DMS 273 (cell line): ENCODE data around the gene P4HA2.
A peak's percentile ranks its signal among the peaks of the same experiment; 100 is the strongest.

ENCODE experiments used
- DNase-seq: peaks from one replicate; lab custom pipeline; 2025; ENCODE audit not compliant: unreplicated experiment; lab: John Stamatoyannopoulos, UW

P4HA2 gene

DNA sequence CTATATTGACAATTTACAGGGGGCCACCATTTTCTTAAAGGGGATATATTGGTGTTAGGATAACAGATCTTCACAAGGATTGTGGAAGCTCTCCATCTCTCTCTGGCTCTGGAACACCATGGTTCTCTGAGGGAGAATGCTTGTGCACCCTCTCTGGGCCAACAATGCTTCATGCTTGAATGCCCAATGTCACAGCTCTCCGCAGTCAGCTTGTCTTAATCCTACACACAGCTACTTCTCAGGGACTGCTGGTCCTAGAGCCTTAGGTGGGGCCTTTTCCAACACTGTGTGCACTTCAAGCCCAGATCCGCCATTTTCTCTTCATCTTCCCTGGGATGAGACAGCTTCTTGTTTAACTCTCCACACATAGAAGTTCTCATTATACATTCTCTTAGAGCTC is 22.9 kb upstream of the P4HA2 start:
- no peak for DNase-seq

DNA sequence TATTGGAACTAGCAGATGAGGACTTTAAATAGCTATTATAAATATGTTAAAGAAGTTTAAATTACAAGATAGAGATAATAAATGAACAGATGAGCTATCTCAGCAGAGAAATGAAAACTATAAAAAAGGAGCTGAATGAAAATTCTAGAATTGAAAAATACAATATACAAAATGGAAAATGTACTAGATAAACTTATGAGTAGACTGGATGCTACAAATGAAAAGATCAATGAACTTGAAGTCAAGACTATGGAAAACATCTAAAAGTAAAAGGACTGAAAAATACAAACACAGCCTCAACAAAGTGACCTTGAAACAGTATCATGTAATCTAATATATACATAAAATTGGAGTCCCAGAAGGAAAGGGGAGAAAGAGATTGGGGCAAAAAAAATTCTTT is 19.2 kb upstream of the P4HA2 start:
- no peak for DNase-seq

DNA sequence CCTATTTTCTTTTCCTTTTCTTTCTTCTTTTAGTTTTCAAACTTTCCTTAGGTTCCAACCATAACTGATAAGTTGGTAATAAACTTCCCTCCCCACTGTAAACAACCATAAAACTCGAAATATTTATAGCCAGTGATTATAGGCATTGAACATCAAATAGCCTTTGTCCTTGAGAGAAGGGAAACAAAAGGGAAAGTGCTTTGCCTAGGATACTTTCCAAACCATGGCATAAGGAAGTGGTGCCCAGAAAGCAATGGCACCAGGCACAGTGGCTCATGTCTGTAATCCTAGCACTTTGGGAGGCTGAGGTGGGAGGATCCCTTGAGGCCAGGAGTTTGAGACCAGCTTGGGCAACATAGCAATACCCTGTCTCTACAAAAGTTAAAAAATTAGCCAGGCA is 17.9 kb upstream of the P4HA2 start:
- DNase-seq: no peak

DNA sequence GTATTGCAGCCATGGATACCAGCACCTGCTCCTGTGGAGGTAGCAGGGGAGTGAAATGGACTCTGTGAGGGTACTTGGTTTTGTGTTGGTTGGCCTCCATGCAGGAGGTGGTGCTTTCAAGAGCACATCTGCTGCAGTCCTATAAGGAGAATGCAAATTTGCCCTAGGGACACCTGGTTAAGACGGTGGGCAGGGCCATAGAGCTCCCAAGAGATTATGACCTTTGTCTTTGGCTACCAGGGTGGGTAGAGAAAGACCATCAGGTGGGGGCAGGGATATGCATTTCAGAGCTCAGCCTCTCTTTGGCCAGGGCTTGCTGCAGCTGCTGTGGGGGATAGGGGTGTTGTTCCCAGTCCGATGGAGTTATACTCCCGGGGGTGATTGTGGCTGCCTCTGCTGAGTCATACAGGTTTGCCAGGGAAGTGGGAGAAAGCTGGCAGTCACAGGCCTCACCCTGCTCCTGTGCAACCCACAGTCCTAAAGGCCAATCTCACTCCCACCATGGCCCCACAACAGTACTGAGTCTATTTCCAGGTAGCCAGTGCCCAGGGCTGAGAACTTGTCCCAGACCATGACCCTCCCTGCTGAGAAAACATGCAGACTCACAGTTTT is 15.8 kb upstream of the P4HA2 start:
- DNase-seq: no peak

DNA sequence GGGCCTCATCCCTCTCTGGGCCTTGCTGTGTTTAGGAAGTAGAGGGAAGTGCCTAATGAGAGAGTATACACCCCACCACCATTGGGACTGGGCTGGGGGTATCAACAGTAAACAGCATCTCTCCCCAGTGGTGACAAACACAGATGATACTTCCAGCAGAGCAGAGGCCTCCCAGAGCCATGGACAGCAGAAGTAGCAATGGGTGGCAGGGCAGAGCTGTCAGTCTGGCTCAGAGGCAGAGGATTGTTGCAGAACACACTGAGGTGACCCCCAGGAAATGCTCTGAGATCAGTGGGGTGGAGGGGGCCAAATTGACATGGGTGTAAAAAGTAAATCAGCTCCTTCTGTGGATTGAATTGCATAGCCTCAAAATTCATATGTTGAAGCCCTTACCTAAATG is 12.1 kb upstream of the P4HA2 start:
- no peak for DNase-seq

DNA sequence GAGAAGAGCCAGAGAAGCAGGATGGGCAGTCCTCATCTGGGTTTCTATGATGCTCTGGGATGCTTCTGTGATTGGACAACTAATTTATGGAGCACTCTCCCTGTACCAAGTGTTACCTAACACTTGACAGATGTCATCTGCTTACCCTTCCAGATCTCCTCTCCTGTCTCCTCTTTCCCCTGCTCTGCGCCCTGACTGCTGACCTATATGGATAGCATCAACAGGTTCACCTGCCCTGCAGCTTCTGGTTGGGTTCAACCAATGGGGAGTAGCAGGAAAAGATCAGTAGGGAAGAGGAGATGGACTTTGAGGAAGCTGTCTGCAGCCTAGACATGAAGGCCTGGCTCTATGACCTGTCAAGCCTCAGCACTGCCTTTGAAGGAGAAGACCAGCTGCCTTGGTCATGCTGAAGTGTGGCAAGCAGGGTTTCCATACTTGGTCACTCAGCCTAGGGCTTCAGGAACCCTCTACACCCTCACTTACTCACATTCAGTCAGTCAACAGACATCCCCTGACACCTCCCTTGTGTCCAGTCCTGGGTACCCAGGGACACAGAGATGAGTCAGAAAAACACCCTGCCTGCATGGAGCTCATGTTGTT is 11.3 kb upstream of the P4HA2 start:
- DNase-seq: no peak

DNA sequence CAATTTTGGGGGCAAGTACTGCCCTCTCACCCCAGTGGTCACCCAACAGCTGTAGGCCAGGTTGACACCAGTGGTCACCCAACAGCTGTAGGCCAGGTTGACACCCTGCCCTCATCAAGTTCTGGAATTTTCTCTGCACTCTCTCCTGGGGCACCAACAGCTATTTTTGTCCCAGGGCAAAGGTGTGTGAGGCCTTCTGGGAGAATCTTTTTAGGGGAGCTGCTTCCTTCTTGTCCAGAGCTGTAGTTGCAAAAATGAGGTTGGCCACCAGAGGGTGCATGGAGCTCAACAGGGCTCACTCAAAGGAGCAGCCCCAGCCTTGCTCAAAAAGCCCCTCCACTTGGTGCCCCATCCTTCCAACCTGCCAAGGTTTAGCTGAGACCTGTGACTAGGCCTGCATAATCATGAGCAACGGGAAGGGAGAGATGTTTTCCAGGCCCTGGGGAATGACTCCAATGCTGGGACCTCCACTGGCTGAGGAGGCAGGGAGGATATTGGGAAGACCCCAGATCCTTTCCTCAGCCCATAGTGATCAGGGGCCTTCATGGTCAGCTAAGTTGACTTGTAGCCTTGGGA is 10.6 kb upstream of the P4HA2 start:
- DNase-seq: peak; percentile 88

DNA sequence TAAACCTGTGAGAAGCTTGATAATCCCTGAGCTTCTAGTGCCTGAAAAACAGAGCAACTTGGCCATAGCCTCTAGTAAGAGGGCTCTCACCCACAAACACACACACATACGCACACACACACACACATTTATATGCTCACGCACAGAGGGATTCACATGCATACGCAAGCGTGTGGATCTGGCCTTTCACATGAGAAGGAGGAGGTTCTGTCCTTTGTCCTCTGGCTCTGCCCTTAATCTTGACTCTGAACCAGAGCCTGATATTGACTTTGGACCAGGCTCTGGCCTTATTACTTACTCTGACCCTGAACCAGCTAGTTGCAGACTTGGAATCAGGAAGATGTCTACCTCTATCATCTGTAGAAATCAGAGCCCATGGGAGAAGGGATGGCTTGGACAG is 10.0 kb upstream of the P4HA2 start:
- no peak for DNase-seq

DNA sequence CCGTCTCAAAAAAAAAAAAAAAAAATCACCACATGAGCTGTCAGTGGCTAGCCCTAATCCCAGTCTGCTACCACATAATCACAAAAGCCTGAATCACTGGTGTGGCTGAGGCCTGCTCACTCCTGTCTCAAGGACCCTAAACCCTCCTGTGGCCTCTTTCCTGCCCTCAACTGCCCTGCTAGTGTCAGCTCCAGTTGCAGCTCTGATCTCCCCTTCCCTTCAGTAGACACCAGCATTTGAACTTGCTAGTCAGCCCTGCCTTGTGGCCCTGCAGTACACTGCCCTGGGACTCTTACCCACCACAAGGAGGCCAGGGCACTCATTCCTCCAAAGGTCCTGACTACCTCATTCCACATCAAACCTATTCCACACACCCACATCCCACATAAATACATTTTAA is 9.5 kb upstream of the P4HA2 start:
- no peak for DNase-seq

DNA sequence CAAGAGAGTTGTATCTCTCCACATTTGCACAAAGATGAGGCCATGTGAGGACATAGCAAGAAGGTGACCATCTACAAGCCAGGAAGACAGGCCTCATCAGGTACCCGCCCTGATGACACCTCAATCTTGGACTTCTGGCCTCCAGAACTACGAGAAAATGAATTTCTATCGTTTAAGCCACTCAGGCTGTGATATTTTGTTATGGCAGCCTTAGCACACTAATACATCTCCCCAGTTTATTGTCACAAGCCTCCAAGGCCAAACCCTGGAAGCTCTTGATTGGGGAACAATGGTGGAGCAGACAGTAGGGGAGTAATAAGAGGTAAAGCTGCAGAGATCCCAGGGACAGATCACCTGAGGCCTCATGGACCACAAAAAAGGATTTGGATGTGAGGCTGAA is 7.7 kb upstream of the P4HA2 start:
- DNase-seq: no peak

DNA sequence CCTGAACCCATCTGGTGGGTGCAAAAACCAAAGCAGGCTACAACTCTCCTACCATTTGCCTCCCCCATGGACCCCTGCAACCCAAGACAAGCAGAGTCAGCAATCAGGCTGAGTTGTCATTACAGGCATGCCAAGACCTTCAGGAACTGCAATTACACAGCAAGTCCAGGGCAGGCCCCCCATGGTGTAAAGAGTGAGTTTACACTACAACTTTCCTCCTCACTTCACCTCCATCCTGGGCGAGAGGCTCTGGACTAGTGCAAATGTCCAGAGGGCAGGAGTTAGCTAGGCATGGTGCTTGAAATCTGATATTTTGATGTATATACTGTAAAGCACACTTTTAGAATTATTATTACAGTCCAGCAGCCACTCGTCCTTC is 7.0 kb upstream of the P4HA2 start:
- no peak for DNase-seq

DNA sequence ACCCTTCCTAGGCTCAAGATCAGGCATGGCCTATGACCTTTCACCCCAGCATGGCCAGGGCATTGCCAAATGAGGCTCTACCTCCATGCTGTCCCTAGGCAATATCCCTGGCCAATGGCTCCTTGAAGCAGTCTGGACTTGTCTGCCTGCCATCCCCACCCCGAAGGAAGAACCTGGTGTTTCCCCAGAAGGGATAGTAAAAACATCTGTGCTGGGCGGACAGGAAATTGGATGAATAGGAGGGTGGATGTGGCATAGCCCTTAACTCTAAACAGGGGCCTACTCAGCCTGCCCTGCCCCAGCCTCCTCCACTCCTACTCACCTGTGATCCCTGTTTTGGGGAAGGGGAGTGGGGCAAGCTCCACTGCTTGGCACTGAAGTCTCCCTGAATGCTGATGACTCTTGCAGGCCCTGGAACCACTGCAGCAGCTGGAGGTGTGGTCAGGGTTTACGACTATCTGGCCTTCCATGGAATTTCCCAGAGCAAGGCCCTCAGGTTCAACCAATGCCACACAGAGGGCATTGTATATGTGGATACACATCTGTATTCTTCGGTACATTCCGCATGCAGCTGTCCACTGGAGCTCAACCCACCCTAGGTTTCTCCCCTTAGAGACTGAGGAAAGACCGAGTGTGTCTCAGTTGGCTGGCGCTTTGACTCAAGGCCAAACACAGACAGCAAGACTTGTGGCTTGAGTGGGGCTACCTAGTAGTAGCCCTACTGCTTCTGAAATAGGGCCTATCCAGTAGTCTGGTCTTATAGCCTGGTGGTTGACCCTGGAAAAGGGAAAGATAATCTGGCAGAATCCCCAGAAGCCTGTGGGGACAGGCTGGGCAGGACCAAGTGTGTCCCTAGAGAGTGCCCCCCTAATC is 6.4 kb upstream of the P4HA2 start:
- no peak for DNase-seq

DNA sequence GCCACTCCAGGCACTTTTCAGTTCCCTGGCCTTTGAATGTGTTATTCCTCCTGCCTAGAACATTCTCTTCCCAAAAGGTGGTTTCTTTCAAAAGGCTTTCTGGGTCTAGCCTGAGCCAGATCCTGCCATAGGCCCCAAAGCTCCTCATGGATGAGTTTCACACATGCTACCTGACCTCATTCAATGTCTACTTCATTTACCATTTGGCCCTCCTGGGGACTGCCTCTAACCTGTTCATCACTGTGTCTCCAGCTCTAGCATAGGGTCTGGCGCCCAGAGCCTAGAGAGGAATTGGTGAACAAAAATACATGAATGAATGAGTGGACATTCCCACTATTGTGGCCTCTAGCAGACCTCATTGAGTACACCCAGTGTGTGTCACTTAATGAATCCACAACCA is 5.4 kb upstream of the P4HA2 start:
- DNase-seq: no peak

DNA sequence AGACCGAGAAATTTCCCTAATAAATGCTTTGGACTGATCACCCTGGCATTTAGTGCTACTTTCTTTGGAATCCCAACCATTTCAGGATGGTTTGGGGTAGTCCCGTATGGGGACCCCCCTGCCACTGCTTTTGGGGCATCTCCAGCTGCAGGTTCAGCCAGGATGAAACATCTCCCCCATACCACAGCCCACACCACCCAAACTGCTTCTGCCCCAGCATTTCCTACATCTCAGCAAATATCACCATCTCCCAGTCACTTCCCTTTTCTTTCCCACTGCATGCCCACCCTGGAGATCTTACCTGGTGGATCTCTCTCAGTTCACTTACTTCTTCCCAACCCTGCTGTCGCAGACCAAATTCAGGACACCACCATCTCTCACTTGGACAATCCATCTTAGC is 4.8 kb upstream of the P4HA2 start:
- no peak for DNase-seq

DNA sequence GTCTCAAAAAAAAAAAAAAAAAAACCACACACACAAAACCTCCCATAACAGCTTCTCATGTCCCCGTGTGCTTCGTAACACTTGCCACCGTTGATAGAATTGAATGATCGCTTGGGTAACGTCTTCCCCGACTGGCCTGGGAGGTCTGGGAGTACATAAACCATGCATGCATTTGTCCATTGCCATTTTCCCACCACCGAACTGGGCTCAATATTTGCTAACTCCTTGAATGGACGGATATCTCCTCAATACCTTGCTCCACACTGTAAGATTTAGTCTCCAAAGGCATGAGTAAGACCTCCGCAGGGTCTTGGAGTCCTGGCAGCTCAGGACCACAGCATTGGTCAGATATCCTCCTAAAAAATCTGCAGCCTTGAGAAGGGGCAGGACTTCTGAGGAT is 3.2 kb upstream of the P4HA2 start:
- DNase-seq: no peak

DNA sequence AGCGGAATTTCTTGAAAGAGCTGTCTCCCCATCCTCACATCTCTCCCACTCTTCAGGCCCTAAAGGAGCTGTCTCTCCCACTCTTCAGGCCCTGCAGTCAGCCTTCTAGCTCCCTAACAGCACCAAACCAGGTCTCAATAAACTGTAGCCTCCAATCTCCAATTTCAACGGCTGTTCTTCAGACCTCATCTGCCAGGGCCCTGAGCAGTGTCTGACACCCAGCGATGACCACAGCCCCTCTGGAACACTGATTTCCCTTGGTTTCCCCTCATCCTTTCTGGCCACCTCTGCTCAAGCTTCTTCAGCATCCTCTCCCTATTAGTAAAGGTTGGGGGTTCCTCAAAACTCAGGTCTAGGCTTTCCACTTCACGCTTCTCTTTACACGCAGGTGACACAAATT is 1.6 kb upstream of the P4HA2 start:
- DNase-seq: no peak

DNA sequence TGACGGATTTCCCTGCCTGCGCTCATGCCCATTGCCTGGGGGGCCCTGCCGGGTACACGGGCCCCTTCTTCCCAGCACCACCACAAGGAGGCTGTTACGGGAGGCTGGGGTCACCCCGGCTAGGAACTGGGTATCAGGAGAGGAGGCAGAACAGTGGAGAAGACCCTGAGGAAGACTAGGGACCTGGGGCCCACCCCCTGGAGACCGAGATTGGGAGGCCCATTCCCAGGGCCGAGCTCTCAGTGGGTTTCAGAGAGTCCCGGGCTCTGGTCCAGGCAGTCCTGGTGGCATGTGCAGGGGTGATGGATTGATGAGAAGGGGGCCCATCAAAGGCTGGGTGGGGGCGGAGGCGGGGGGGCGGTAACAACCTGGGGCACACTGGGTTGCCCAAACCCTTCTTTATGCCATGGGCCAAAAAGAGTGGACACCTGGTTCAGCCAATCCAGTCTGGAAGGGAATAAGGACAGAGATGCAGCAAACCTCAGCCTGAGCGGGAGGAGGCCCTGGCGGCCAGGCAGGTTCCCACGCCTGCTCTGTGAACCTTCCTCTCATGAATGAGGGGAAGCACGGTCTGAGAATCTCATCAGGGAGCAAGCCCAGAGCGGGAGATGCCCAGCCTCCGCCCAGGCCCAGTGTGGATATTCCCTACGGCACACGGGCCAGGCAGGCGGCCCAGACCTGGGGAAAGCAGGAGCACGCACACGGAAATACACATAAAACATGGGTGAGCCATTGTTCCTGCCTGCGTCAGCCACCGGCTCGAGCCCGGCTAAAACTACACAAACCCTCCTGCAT is 785 bp upstream of the P4HA2 start:
- no peak for DNase-seq

DNA sequence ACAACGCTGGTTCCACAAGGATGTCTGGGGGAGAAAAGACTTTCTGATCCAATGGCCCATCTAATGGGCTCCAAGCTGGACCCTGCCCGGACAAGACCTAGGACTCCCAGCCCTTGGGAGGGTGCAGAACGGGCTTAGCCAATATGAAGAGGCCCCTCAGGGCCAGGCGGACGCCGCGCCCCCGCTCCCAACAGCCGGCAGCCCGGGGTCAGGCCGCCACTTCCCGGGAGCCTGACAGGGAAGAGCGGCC is 493 bp downstream of the P4HA2 start:
- no peak for DNase-seq

DNA sequence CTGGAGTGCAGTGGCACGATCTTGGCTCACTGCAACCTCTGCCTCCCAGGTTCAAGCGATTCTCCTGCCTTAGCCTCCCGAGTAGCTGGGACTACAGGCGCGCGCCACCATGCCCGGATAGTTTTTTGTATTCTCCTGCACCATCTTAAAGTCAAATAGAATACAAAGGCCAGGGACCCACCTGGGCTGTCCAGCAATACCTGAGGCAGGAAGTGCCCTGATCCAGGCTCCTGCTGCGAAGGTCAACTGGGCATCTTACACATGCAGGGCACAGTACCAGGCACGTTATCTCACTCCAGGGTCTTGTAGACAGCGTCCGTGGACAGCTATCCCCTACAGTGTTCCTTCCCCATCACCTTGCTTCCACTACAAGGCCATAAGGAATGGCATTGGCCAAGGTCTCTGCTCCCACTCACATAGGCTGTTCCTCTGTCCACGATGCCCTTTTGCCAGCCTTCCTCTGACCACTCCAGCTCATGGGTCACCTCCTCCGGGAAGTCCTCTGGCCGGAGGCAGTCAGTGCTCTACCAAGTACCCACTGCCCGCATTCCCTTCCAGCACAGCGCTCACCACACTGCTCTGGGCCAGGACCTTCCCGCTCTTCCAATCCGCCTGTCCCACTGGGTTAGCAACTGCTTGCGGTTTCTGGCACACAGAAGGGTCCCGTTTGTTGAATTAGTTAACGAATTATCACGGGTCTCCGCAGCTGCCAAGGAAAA is 978 bp downstream of the P4HA2 start:
- DNase-seq: peak; percentile 74

DNA sequence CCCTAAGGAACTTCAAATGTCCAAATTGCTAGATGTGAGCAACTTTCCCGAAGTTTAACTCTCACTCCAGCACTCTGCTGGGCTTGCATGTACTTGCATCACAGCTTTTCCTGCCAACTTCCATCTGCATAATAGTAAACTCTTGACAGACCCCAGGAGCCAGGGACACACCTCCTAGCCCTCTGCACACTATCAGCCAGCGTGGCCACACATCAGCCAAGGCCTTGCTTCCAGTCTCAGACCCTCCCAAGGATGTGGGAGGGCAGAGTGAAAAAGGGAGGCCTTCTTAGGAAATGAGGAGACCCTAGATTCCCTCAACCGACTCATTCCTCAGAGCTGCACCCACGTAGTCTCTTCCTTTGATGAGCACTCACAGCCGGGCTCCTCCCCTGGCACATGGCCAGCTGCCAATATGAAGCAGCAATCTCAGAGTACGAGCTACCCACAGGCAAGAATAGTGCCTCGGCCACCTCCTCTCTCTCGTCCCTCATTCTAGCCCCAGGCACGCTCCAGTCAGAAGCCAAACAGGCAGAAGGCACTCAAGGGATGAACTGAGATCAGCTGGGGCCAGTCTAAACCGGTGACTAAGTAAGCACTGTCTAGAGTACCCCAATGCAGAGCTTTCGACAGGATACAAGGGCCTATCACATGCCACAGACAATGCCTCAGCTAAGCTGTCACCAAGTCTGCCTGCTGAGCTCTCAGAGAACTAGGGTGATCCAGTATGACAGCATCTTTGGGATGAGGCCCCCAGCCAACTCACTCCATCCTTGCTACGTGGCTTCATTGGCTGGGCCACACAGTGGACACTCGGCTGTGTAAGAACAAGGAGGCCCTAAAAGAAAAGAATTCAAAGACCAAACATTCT is 2.3 kb downstream of the P4HA2 start:
- peak; percentile 81 for DNase-seq
